ENCODE results near the gene UBXN6.

- TF ChIP-seq CTCF (IDR thresholded peaks at IDR 0.05 in 4 of 5, conservative IDR thresholded peaks at IDR 0.05 in 1 of 5) (no peak), POLR2A (IDR thresholded peaks at IDR 0.05) (no peak)
These were observed 43.3 kb downstream of the UBXN6 start for GRCh38 chr19:4414144-4414799.

All from gastrocnemius medialis (tissue), 4 donors.